GM10847 (cell line): ENCODE data around the gene TREM1.

Experiments
- POLR2A ChIP-seq: IDR thresholded peaks from 2 replicates; pipeline ENCODE4 v1.6.1; 2011; ENCODE audit not compliant: insufficient read length; ENCODE audit errors: extremely low read depth

Gene TREM1

DNA sequence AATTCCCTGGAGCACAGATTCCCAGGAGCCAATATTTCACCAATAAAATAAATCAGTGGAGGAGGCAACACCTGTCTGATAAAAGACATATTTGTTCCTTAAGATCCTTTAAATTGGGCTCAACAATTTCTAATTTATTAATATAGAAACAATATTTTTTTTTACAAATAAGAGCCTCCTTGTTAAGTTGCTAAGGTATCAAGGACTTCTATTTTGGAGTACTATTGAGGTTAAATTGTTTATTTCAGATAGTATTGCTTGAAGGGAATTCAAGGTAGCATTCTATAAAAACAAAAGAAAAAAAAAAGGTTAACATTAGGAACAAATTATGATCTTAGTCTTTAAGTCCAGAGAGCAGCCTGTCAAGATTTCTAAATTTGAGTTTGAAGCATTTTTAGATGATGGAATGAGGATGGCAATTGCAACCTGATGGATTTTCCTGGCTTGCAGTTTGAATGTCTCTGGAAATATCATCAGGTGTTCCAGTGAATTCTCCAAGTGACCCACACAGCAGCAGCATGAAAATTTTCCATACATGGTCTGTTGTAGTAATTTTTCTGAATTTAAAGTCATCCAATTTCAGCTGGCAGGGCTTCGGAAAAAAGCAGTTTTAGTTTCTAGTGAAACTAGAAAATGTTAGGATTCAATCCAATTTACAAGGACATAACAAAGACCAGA, 29.6 kb upstream of the TREM1 start:
- no peak for TF ChIP-seq POLR2A

DNA sequence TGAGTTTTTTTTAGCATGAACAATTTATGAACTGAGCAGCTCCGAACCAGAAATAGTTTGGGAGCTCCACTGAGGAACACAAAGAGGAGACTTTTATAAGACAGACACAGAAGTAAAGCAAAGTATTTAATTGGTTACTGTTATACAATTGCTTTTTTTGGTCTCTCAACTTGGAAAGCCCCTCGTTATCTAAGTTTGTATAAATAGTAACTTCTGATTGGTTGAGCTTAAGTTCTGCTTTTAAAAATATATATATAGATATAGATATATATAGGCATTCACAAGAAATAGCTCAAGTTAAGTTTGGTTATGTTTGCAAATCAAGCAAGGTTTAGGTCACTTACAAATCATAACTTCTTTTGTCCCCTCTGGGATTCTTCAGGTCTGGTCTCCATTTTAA, 28.7 kb upstream of the TREM1 start:
- TF ChIP-seq POLR2A: no peak

DNA sequence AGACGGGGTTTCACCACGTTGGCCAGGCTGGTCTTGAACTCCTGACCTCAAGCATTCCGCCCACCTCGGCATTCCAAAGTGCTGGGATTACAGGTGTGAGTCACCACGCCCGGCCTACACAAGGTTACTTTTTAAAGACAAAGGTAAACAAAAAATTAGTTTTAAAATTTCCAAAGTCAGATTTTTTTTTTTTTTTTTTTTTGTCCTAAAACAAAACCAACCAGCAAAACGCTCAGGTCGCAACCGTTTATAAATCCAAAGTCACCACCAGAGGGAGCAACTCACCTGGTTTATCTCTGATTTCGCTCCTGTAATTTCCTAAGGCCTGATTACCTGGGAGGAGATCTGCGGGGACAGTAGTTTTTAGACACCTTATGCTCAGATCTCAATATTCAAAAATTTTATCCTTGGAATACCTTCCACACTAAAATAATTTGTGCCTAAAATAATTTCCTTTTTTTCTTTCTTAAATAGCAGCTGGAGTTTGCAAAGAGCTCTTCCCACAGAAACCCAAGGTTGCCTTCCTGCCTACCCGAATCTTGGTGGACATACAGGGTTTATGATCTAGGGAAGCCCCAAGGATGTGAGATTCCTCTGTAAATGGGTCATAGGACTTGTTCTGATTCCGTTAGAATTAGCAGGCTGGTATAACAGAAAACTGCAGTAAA, 19.8 kb upstream of the TREM1 start:
- TF ChIP-seq POLR2A: no peak

DNA sequence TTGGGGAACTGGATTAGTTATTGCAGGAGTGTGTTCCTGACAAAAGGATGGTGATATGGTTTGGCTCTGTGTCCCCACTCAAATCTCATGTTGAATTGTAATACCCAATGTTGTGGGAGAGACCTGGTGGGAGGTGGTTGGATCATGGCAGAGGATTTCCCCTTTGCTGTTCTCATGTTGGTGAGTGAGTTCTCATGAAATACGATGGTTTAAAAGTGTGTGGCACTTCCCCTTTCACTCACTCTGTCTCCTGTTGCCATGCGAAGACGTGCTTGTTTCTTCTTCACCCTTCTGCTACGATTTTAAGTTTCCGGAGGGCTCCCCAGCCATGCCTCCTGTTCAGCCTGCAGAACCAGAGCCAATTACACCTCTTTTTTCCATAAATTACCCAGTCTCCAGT, 16.2 kb upstream of the TREM1 start:
- no peak for TF ChIP-seq POLR2A

DNA sequence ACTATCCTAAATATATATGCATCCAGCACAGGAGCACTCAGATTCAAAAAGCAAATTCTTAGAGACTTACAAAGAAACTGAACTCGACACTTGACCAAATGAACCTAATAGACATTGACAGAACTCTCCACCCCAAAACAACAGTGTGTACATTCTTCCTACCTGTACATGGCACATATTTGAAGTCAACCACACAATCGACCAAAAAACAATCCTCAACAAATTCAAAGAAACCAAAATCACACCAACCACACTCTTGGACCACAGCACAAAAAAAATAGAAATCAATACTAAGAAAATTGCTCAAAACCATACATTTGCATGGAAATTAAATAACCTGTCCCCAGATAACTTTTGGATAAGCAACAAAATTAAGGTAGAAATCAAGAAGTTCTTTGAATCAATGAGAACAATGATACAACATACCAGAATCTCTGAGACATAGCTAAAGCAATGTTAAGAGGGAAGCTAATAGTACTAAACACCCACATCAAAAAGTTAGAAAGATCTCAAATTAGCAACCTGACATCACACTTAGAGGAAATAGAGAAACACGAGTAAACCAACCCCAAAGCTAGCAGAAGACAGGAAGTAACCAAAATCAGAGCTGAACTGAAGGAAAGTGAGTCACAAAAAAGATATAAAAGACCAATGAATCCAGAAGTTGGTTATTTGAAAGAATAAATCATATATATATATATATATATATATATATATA, 12.5 kb upstream of the TREM1 start:
- no peak for TF ChIP-seq POLR2A

DNA sequence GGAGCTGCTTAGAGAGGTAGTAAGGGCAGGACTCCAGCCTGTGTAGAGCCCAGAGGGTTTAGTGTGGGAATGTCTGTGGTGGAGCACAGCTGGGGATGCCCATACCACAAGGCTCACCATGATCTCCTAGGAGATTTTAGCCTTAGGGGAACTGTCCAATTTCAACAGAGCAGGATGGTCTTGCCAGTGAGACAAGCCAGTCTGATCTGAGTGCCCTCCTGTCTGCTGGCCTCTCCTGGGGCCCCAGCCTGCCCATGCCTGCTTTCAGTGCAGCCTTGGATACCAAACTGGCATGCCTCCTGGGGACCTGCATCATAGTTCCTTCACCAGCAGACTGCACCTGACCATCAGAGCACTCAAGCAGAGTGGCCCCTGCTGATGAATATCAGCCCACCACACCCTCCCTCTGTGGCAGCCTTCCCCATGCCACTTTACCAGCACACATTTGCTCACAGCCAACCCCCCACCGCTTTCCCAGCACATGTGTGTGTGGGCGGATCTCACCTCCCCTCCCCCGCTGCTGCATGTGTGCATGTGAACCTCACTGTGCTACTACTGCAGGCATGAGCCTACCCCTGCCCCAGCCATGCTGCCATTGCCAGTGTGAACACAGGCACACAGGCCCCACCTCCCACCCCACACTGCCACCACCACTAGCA, 7.9 kb upstream of the TREM1 start:
- no peak for TF ChIP-seq POLR2A

DNA sequence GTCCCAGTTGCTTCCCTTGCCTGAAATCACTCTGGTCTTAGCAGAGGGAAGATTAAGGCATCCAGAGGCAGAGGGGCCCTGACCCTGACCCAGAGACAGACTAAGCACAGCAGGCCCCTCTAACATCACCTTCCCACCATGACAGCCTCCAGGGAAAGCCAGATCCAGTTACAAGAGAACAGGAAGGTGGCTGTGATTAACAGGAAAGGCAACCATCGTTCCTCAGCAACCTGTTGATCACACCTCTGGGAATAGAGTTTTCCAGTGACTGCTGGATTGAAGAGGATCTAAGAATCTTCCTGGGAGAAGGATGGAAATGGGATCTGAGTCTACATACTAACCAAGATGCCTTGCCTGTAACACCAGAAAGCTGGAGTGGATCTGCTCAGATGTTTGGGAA, 5.2 kb upstream of the TREM1 start:
- TF ChIP-seq POLR2A: no peak

DNA sequence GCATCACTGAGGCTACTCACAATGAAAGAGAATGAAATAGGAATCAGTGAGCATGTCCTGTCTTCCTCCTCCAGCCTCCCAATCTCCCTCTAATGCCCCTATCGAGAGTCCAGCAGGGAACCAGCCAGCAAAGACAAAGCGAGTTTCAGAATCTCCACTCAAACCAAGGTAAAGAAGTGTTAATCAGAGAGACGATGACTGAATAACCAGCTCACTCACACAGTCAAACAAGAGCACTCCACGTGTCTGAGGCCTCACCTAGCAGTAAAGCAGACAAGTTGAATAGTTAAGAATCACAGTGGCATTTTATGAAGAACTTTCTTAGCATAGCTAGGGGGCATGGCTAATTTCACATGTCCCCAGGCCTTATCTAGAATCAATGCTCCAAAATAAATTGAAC, 3.3 kb upstream of the TREM1 start:
- no peak for TF ChIP-seq POLR2A

DNA sequence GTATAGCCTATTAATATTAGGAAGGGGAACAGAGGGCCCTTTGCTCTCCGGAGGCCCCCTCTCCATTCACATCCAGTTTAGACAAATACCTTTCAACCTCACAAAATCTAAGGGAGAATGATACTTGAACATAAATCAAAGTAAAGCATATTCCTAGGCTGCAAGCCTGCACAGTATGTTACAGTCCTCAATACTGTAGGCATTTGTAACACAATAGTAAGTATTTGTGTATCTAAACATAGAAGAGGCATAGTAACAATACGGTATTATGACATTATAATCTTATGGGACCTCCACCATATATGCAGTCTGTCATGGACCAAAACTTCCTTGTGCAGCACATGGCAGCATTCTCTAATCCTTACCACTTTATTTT, 2.3 kb upstream of the TREM1 start:
- TF ChIP-seq POLR2A: no peak

DNA sequence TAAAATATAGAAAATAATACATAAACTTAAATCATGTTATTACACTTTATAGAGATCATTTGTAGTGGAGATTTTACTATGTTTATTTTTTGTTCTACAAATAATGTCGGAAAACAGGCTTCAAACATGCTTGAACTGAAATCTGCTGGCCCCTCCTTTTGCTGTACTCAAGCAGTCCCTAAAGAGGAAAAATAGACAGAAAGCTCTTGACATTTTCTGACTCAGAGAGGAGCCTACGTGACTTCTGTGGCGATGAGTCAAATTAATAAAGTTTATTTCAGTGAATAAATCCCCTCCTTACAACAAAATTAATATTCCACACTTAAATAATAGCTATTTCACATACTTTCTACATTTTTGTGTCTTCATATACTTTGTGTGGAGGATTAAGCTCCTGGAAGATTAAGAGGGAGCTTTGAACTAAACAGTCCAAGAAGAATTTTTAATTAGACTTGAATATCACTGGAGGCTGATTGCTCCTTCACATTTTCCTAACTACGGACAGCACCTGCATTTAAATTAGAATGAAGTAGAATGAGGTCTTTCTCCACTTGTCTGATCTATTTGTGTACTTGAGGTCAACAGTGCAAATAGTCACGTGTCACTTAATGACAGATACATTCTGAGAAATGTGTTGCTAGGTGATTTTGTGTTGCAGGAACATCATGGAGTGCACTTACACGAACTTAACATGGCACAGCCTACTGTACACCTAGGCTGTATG, 1.7 kb upstream of the TREM1 start:
- TF ChIP-seq POLR2A: no peak

DNA sequence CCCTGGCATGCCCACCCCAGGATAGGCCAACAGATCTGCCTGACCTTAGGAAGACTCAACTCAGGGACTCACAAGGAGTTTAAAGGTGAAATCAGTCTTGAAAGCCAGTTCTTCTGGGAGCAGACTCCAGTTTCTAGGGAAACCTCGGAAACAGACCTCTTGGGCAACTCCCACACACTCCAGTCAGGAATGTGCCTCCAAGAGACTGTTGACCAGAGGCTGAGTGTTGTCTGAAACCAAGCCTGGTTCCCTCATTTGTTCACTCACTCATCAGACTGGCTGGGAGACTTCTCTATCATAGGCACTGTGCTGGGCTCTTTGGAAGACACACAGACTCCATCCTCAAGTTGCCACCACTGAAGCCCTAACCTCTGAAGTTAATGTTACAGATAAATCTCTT, 1.8 kb downstream of the TREM1 start:
- no peak for TF ChIP-seq POLR2A

DNA sequence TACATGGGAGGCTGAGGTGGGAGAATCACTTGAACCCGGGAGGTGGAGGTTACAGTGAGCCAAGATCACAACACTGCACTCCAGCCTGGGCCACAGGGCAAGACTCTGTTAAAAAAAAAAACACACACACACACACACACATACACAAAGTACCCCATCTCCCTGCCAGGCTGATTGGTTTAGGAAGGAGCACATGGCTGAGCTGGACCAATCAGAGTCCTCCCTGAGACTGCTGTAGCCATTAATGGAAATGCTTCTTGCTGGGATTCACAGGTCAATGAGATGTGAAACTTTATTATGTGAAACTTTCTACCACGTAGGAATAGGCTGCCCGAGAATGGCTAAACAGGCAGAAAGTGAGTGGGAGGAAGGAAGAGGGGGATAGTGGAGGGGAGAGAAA, 2.9 kb downstream of the TREM1 start:
- no peak for TF ChIP-seq POLR2A

DNA sequence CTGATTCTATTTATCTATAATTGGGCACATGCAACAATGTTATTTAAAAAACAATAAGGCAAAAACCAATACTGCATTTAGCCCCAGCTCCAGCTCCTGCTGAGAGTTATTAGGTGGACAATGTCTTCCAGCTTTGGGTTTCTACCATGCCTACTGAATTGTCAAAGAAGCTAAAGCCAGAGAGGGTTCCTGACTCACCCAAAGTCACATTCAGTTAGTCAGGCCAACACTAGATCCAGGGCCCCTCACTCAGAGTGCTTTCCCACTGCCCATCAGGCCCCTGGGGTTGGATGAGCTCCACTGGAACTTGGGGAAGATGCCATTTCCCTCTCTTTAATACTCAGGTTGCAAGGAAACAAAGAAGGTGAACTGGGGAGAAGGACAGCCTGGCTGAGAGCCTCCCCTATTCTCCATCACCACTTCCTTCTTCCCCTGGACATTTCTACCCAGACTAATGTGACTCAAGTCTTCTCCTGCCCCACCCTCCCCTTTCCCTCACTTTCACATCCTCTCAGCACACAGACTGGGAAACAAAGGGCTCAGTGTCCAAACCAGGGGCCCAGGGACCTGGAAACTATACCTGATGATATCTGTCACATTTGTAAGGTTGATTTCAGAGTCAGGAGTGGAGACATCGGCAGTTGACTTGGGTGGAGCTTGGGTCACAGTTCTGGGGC, 6.0 kb downstream of the TREM1 start:
- no peak for TF ChIP-seq POLR2A

DNA sequence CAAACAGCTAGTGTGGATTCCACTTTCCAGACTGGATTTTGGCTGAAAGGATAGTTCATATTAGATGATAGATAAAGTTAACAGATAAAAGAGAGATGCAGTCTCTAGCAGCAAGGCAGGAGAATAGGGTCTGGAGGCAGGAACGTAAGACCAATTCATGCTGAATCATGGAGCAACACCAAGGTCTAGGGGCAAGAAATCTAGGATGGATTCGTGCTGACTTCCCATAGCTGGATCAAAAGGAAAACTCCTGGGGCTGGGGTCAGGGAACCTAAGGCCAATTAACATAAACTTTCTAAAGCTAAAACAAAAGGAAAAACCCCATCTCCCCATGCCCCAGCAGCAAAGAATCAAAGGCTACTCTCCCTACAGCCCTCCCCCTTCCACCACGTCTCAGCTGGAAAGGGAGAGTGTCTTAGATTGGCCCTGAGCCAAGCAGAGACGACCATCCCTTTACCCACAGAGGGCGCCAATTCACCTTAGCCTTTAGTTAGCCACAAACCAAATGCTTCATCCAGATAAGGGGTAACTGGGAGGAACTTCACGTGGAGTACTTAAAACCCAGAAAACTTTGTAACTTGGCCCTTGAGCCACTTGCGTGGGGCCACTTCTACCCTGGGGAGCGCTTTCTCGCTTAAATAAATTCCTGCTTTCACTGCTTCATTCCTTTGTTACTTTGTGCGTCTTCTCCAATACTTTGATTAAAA, 7.6 kb downstream of the TREM1 start:
- no peak for TF ChIP-seq POLR2A
